DMS114 treated with DMSO at 0.1 percent for 48 hours (cell line): Measurements from ENCODE around the gene ZNF446.
A peak's percentile ranks its signal among the peaks of the same experiment; 100 is the strongest.
"Not testable (repeated sequence)": the region's sequence is repeated elsewhere in the genome, so short reads cannot be mapped to it uniquely, and the experiment has no call there.

Experiments
- DNase-seq: peaks from one replicate; lab custom pipeline; 2025; ENCODE audit not compliant: unreplicated experiment; lab: John Stamatoyannopoulos, UW

Gene ZNF446

DNA sequence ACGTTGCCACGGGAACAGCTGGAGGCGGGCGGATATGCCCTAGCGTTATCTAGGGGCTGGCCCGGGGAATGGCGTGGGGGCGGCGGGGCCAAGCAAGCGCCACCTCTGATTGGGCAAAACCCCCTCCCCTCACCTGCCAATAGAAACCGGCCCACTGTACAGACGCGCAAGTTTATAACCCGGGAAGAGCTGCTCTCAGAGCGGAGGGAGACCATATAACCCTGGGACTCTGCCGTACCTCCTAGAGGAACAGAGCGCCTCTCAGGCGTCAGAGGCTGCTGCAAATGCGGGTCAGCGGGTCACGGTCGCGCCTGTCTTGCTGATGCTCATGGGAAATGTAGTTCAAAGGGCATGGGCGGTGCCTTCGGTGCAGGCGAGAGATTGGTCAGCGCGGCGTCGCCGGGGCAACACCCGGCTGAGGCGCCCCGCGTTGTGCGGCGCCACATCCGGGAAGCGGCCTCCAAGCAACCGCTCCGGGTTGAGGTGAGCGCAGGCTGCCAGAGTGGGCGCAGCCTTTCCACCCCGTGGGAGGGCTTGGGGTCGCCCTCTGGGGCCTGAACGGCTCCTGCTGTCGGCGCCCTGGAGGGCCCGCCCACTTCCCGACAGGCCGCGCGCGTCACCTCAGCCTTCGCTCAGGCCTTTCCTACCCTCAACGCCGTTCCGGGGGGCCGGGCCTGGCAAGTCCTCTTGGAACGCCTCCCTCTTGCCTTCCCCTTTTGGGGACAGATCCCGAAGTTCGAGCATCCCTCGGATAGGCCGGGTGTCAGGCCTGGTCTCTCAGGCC, at the start of gene ZNF446:
Gene ZNF446 (plus strand): TSS at position 639 of the 784 bp plus-strand sequence. CDS start 867 bp downstream, outside the sequence.
- DNase-seq = peak; percentile 94

GRCh38 chr19:58428617-58429016, 47.5 kb upstream of the ZNF446 start:
- no peak for DNase-seq

DNA sequence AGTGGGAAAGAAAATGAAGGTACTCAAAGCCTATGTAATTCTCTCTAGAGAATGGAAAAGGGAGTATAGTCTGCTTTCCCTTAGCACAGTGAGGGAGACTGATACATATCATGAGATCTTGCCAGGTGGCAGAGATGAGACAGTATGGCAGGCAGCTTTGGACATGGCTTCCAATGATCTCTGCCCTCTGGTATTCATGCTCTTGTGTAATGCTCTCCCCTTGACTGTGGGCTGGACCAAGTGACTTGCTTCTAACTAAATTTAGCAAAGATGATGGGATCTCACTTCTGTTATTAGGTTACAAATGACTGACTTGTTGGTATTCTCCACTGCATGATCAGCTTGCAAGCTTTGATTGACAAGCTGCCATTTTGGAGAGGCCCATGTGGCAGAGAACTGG, 46.4 kb upstream of the ZNF446 start:
- no peak for DNase-seq

DNA sequence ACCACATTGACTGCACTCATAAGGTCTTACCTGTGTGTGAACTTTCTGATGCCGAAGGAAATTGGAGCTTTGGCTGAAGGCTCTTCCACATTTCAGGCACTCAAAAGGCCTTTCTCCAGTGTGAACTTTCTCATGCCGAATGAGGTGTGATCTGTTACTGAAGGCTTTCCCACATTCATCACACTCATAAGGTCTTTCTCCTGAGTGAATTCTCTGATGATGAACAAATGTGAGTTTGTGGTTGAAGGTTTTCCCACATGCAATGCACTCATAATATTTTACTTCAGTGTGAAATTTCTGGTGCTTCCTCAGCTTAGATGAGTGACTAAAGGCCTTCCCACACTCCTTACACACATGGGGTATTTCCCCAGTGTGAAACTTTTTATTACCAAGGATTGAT, 41.9 kb upstream of the ZNF446 start:
- no peak for DNase-seq

GRCh38 chr19:58439576-58440554, 36.3 kb upstream of the ZNF446 start, which contains the start of gene ZNF132:
Gene ZNF132, minus strand, starts transcription at chr19:58440153. Its CDS starts 332 bp downstream, at chr19:58439821.
- DNase-seq = no peak

DNA sequence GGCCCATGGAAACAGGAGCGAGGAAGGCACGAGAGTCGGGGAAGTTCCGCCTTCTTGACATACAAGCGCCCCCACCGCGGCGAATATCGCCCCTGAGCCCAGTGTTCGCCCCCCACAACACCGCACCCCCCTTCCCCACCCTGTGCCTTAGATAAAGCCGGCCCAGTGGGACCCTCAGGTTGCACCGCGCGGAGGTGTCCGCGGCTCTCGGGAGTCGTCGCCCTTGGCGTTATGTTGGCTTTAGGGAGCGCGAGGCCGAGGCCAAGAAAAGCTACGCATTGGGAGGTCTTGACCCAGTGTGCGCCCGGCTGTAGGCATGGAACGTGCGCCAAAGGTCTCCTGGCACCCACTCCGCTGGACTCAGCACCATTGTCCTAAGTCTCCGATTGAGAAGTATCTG, 35.6 kb upstream of the ZNF446 start:
- DNase-seq = no peak

DNA sequence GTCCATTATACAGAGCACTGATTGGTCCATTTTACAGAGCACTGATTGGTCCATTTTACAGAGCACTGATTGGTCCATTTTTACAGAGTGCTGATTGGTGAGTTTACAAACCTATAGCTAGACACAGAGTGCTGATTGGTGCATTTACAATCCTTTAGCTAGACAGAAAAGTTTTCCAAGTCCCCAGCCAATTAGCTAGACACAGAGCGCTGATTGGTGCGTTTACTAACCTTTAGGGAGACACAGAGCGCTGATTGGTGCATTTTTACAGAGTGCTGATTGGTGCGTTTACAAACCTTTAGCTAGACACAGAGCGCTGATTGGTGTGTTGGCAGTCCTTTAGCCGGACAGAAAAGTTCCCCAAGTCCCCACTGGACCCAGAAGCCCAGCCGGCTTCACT, 33.2 kb upstream of the ZNF446 start:
- DNase-seq = not testable (repeated sequence)

DNA sequence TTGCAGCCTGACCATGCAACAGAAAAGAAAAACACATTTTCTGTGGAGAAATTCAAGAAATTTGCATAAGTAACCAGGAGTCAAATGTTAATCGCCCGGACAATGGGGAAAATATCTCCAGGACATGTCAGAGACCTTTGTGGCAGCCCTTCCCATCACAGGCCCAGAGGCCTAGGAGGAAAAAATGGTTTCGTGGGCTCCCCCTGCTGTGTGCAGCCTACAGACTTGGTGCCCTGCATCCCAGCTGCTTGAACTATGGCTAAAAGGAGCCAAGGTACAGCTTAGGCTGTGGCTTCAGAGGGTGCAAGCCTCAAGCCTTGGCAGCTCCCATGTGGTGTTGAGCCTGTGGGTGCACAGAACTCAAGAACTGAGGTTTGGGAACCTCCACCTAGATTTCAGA, 27.3 kb upstream of the ZNF446 start:
- DNase-seq = not testable (repeated sequence)

GRCh38 chr19:58449980-58450379, 26.2 kb upstream of the ZNF446 start:
- DNase-seq = not testable (repeated sequence)

GRCh38 chr19:58450856-58451357, 25.2 kb upstream of the ZNF446 start:
- DNase-seq = no peak

GRCh38 chr19:58451358-58452101, 24.6 kb upstream of the ZNF446 start, which contains the start of gene ZNF324B:
Gene ZNF324B, plus strand, starts transcription at chr19:58451622. Its CDS starts 2,080 bp downstream, at chr19:58453702.
- peak; percentile 94 for DNase-seq

DNA sequence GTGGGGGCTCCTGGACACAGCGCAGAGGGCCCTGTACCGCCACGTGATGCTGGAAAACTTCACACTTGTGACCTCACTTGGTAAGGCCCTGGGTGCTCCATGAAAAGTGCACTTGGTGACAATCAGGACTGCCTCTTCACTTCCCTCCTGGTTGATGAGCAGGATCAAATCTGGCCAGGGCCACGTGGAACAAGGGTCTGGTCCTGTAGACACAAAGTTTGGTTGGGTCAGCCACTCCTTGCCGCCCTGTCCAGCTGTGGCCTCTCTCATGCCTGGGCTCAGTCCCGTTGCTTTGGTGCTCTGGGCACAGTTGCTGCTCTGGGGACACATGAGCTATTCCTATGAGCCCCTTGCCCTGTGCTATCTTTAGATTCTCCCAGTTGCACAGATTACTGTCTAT, 22.4 kb upstream of the ZNF446 start:
- DNase-seq = no peak

- no peak for DNase-seq
Measured at GRCh38 chr19:58455306-58455705, 20.8 kb upstream of the ZNF446 start.

DNA sequence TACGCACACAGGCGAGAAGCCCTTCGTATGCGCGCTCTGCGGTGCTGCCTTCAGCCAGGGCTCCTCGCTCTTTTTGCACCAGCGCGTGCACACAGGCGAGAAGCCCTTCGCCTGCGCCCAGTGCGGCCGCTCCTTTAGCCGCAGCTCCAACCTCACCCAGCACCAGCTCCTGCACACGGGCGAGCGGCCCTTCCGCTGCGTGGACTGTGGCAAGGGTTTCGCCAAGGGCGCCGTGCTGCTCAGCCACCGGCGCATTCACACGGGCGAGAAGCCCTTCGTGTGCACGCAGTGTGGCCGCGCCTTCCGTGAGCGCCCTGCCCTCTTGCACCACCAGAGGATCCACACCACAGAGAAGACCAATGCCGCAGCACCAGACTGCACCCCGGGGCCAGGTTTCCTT, 20.0 kb upstream of the ZNF446 start:
- no peak for DNase-seq

GRCh38 chr19:58460039-58460438, 16.1 kb upstream of the ZNF446 start:
- DNase-seq = no peak

DNA sequence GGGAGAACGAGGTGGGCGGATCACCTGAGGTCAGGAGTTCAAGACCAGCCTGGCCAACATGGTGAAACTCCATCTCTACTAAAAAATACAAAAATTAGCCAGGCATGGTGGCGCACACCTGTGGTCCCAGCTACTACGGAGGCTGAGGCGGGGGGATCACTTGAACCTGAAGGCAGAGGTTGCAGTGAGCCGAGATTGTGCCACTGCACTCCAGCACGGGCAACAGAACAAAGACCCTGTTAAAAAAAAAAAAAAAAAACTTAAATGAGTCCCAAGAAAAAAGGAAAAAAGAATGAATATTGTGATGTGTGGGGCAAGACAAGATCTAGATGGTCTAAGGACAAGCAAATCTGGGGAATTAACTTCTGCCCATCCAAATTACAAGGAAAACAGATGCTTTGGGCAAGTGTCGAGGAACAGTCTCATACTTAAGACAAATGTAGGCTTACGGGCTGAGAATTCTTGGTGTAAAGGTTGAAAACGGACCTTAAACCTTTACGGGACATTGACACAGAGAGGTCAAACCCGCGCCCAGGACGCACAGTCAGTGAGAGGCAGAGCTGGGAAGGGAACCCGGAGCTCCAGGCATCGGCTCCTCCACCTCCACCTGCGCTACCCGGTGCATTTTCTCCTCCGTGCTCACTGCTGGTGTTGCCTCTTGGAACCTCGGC, 9.9 kb upstream of the ZNF446 start:
- no peak for DNase-seq

DNA sequence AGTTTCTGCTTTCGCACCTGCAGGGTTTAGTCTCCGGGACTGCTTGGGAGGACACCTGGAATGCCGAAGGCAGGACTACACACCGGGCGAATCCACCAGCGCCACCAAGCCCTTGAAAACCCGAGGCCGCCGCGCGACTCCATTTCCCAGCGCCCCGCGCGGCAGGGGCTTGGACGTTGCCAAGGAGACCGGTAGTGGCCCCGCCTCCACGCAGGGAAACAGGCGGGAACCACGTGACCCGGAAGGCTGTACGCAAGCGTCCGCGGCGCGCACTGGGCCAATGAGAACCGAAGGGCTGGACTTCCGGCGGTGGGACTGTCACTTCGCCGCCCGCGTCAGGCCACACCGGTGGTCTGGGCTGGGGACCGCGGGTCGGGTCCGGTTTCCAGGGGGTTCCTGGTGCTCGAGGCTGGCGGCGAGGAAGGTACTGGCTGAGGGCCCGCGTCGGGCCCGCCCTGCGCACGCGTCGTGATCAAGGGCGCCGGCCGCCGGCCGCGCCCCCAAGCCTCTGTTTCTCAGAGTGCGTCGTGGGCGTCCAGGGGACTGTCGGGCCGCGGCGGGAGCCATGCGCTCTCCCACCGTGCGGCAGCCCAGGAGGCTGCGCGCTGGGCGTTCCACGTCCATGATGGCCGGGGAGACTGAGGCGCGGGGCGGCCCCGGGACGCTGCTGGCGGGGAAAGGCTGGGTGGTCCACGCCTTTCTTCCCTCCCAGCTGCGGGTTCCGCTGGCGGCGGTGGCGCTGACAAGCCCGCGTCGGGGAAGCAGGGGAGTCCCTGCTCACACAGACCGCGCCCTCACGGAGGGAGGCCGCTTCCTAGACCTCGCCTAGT, 9.2 kb upstream of the ZNF446 start, which contains the start of gene ZNF324:
Gene ZNF324 (plus strand): TSS at position 321 of the 830 bp plus-strand sequence. CDS start 2,106 bp downstream, outside the sequence.
- DNase-seq = peak; percentile 92

DNA sequence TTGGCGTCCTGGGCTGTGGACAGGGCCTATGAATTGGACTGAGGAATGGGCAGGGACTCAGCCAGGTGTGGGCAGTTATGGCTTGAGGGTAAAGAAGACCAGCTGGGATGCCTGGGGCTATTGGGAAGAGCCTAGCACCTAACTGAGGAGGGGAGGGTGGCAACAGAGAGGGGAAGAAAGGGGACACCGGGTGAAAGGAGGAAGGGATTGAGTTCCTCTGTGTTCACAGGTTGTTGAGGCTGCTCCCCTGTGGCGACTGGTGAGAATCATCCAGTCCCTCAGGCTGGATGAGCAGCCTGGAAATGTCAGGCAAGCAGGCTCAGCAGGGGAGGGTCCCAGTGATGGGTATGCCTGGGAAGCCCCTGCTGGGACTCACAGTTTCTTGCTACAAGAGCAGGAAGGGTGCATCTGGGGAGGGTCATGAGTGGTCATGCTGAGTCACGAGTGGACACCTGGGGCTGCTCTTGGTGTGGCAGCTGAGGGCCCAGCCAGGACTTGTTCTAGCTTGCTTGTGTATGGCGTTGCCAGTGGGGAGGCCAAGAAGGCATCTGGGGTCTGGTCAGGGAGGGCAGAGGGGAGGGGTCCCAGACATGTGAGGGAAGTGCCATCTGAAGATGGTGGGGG, 7.8 kb upstream of the ZNF446 start:
- DNase-seq = no peak
